GM12874 (cell line): ENCODE results near the gene LIG3.

ENCODE experiments used
- CTCF ChIP-seq: IDR thresholded peaks from 2 replicates; pipeline ENCODE4 v1.5.1; 2011; ENCODE audit warnings: low read depth, mild to moderate bottlenecking, control low read depth, low read length, moderate library complexity; ENCODE audit not compliant: insufficient read depth

LIG3 gene

GRCh38 chr17:35028531-35029262, 48.4 kb downstream of the LIG3 start:
- no peak for TF ChIP-seq CTCF

- no peak for TF ChIP-seq CTCF
These were observed 50.5 kb downstream of the LIG3 start for GRCh38 chr17:35030780-35031179.

- no peak for TF ChIP-seq CTCF
These were observed 58.1 kb downstream of the LIG3 start for GRCh38 chr17:35038453-35038852.

GRCh38 chr17:35041390-35041789, 61.1 kb downstream of the LIG3 start:
- TF ChIP-seq CTCF: no peak

- no peak for TF ChIP-seq CTCF
These were observed 63.9 kb downstream of the LIG3 start for GRCh38 chr17:35044181-35044580.

GRCh38 chr17:35046245-35046644, 65.9 kb downstream of the LIG3 start:
- TF ChIP-seq CTCF: no peak

GRCh38 chr17:35046740-35047283, 66.5 kb downstream of the LIG3 start:
- TF ChIP-seq CTCF: no peak
